Mammary epithelial cell (primary cell): ENCODE data around the gene LRRC3.

Source experiments
- EZH2 ChIP-seq: IDR thresholded peaks from 2 replicates; pipeline ENCODE4 v1.6.1; 2012; ENCODE audit warnings: low read length, inconsistent platforms, borderline replicate concordance
- TF ChIP-seq, protein P1 (sequence below), 2 donors: IDR thresholded peaks in 1 of 2; conservative IDR thresholded peaks in 1 of 2; 2 replicates each; pipeline ENCODE4 v1.5.1; 2011 to 2012; ENCODE audit warnings: inconsistent platforms in 2 of 2, low read length in 2 of 2, mild to moderate bottlenecking in 2 of 2, control low read depth in 1 of 2, low read depth in 1 of 2; ENCODE audit not compliant: insufficient read depth in 1 of 2; ENCODE audit errors: extremely low read depth in 1 of 2

DNA sequence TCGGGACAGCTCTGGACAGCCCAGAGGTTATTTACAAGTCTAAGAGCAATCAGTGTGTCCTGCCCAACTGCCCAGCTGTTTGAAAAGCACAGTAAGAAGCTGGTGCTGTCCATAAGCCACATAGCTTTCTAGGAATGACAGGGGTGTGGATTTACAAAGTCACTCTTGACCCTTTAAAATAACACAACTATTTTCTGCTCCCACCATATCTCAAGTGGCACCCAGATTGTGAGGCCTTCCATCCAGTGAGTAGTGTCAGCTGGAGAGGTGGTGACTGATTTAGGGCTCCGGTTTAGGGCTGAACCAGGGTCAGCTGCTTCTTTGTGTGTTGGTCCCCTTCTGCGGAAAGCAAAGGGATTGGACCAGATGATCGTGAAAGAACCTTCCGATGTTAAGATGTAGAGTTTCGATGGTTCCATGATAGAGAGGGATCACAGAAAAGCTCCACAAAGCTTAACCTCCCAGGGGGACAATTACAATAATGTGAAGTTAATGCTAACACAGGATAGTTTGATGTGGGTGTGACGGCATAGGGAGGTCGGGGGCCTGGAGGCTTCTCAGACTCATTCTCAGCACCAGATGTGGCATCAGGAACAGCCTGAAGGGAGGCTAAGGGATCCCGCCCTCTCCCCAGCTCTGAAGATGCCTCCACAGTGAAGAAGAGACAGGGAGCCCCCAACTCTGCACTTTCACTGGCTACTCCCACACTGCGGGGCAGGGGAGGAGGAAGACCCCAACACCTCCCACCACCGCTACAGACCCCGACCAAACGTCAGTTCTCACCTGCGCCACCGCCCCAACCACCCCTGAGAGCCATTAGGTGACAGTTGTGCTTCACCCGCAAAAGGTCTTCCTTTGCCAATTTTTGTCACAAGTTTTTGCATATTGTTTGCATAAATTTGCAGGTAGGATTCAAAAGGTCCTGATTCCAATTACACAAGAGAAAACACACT, 40.6 kb downstream of the LRRC3 start:
- TF ChIP-seq, protein P1, sequence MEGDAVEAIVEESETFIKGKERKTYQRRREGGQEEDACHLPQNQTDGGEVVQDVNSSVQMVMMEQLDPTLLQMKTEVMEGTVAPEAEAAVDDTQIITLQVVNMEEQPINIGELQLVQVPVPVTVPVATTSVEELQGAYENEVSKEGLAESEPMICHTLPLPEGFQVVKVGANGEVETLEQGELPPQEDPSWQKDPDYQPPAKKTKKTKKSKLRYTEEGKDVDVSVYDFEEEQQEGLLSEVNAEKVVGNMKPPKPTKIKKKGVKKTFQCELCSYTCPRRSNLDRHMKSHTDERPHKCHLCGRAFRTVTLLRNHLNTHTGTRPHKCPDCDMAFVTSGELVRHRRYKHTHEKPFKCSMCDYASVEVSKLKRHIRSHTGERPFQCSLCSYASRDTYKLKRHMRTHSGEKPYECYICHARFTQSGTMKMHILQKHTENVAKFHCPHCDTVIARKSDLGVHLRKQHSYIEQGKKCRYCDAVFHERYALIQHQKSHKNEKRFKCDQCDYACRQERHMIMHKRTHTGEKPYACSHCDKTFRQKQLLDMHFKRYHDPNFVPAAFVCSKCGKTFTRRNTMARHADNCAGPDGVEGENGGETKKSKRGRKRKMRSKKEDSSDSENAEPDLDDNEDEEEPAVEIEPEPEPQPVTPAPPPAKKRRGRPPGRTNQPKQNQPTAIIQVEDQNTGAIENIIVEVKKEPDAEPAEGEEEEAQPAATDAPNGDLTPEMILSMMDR (conservative IDR thresholded peaks at IDR 0.05 in 1 of 2, IDR thresholded peaks at IDR 0.05 in 1 of 2; ENCODE audit: extremely low read depth in 1 of 2, insufficient read depth in 1 of 2, low read depth in 1 of 2, low read length in 2 of 2): no peak
- no peak for TF ChIP-seq EZH2
